Lower leg skin (tissue), 4 donors: ENCODE results near the gene NSD1. TPM values are rescaled to one million over a fixed set of nuclear protein-coding genes. Genes with fewer than 3 reads are reported as not detected.
"Not testable (repeated sequence)": the region's sequence is repeated elsewhere in the genome, so short reads cannot be mapped to it uniquely, and the experiment has no call there.

Source experiments
- DNase-seq, 2 donors: peaks; one replicate each; pipeline ENCODE4 v3.0.0-alpha.2; 2019; ENCODE audit warnings: low spot score in 2 of 2
- H3K4me3 ChIP-seq: fragments of 200-600 bp; sonication (generic); 2 replicates; pipeline ENCODE4 v1.5.1; 2017; ENCODE audit warnings: mild to moderate bottlenecking, low read depth; ENCODE audit not compliant: poor library complexity, severe bottlenecking
- POLR2A ChIP-seq, 2 donors: fragments of 450-650 bp; IDR thresholded peaks; one replicate each; pipeline ENCODE4 v1.6.1; 2016 to 2017; ENCODE audit warnings: antibody characterized with exemption in 2 of 2, mild to moderate bottlenecking in 1 of 2, moderate library complexity in 1 of 2
- WGBS, 2 donors: methylation state at CpG; one replicate each; pipeline ENCODE4 v1.1.5; 2018; 5-methylcytosine and 5-hydroxymethylcytosine counted together
- intact Hi-C: fragments of 100-400 bp; cut with DNase I; formaldehyde crosslinking; loops from one replicate; pipeline ENCODE4 v1.15.0; 2023; ENCODE audit warnings: low total_unique reads
- total RNA-seq, 4 donors: library from RNA; depleted of rRNA; stranded (reverse); fragments of >200 nt; gene quantifications; one replicate each; pipeline ENCODE4 v1.1.0, GENCODE V29; 2016
- TF ChIP-seq, protein P1 (sequence below), 3 donors: fragments of 450-650 bp; IDR thresholded peaks; one replicate each; pipeline ENCODE4 v1.5.1; 2016; ENCODE audit warnings: antibody characterized with exemption in 3 of 3, mild to moderate bottlenecking in 3 of 3, moderate library complexity in 2 of 3

NSD1 gene
- total RNA-seq, 4 donors from 2014 or later = 25.1 to 36.8 (median 34.2) TPM

- WGBS, 2 donors = 44 to 47% methylated on average over 5 of the region's 5 CpGs
- no peak overlapping the region for H3K4me3 ChIP-seq
- no peak for DNase-seq
- intact Hi-C loops = no loop called here
- TF ChIP-seq, protein P1, sequence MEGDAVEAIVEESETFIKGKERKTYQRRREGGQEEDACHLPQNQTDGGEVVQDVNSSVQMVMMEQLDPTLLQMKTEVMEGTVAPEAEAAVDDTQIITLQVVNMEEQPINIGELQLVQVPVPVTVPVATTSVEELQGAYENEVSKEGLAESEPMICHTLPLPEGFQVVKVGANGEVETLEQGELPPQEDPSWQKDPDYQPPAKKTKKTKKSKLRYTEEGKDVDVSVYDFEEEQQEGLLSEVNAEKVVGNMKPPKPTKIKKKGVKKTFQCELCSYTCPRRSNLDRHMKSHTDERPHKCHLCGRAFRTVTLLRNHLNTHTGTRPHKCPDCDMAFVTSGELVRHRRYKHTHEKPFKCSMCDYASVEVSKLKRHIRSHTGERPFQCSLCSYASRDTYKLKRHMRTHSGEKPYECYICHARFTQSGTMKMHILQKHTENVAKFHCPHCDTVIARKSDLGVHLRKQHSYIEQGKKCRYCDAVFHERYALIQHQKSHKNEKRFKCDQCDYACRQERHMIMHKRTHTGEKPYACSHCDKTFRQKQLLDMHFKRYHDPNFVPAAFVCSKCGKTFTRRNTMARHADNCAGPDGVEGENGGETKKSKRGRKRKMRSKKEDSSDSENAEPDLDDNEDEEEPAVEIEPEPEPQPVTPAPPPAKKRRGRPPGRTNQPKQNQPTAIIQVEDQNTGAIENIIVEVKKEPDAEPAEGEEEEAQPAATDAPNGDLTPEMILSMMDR (IDR thresholded peaks at IDR 0.05) = no peak
- no peak for TF ChIP-seq POLR2A (IDR thresholded peaks at IDR 0.05)
These were observed 122.7 kb downstream of the NSD1 start for GRCh38 chr5:177256296-177256695.

DNA sequence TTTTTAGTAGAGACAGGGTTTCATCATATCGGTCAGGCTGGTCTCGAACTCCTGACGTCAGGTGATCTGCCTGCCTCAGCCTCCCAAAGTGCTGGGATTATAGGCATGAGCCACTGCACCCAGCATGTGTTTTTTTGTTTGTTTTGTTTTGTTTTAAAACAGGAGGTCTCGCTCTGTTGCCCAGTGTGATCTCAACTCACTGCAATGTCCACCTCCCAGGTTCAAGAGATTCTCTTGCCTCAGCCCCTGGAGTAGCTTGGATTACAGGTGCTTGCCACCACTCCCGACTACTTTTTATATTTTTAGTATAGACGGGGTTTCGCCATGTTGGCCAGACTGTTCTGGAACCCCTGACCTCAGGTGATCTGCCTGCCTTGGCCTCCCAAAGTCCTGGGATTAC lies 125.1 kb downstream of the NSD1 start:
- DNase-seq, H3K4me3 ChIP-seq, intact Hi-C loops: not testable (repeated sequence)
- WGBS, 2 donors = 95 to 96% methylated on average over 7 of the region's 7 CpGs

DNA sequence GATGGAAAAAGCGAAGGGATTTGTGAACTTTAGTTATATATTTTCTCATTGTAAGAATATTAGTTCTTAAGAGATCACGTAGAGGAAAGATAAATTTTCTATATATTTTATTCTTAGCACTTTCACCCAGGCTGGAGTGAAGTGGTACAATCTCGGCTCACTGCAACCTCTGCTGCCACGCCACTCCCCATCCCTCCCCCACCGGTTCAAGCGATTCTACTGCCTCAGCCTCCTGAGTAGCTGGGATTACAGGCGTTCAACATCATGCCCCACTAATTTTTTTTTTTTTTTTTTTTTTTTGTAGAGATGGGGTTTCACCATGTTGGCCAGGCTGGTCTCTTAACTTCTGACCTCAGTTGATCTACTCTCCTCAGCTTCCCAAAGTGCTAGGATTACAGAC lies 127.4 kb downstream of the NSD1 start:
- TF ChIP-seq, protein P1 (IDR thresholded peaks at IDR 0.05) = no peak
- TF ChIP-seq POLR2A (IDR thresholded peaks at IDR 0.05) = no peak
- no peak for DNase-seq
- 92 to 95% methylated on average over 7 of the region's 7 CpGs for WGBS, 2 donors
- intact Hi-C loops = no loop called here
- H3K4me3 ChIP-seq = no peak overlapping the region

DNA sequence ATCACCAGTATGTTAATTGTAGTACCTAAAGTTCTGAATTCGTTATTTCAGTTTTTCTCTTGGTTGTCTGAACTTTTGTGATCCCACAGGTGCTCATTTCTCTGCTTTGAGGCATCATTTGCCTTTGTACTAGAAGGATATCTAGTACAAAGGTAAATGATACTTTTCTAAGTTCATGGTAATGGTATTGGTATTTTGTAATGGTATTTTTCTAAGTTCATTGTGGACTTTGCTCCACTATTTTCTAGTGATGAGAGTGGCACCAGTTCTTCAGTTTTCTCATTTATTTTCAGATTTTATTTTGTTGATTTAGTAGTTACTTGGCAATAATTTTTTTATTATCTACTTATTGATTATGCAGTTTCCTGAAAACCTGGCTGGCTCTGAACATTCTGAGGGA lies 127.9 kb downstream of the NSD1 start:
- 94 to 95% methylated on average over 1 of the region's 1 CpG for whole genome bisulfite sequencing, 2 donors
- no peak for DNase-seq
- intact Hi-C loops = no loop called here
- H3K4me3 ChIP-seq = no peak overlapping the region
- TF ChIP-seq, protein P1 (IDR thresholded peaks at IDR 0.05) = no peak
- TF ChIP-seq POLR2A (IDR thresholded peaks at IDR 0.05) = no peak

DNA sequence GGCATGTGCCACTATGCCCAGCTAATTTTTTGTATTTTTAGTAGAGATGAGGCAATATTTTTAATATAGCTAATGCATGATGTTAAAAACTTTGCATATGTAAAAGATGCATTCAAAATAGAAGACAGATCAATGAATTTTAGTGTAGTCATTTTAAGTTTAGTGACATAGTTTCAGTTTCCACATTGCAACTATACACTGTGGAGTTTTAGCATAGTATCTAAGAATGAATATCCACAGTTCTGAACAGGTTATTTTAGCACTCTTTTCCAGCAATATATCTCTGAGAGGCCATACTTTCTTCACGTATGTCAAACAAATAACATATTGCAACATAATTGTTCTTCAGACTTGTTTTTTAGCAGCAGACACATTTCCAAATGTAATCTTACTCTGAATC lies 130.6 kb downstream of the NSD1 start:
- intact Hi-C loops = no loop called here
- DNase-seq = no peak
- 0 to 82% methylated on average over 1 of the region's 1 CpG for WGBS, 2 donors
- TF ChIP-seq, protein P1 (IDR thresholded peaks at IDR 0.05) = no peak
- TF ChIP-seq POLR2A (IDR thresholded peaks at IDR 0.05) = no peak
- H3K4me3 ChIP-seq = no peak overlapping the region

DNA sequence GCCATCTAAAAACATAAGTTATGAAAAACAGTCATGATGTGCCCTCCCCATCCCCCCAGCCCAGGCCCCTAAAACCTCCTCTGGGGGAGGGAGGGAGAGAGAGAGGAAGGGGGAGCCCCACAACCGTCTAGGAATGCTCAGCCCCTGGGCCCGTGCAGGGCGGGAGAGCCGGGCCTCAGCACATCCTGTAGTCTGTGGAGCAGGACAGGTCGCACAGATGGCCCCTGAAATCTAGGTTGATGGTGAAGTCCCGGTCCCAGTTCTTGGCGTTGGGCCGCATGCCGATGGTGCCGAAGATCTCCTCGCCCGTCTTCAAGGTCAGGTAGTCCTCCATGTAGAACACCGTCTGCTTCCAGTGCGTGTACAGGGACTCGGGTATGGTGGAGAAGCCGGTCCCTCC lies 131.8 kb downstream of the NSD1 start:
- intact Hi-C loops = no loop called here
- H3K4me3 ChIP-seq = no peak overlapping the region
- WGBS, 2 donors = 89 to 95% methylated on average over 12 to 16 of the region's 16 CpGs
- no peak for TF ChIP-seq POLR2A (IDR thresholded peaks at IDR 0.05)
- TF ChIP-seq, protein P1 (IDR thresholded peaks at IDR 0.05) = no peak
- no peak for DNase-seq
